ENCODE data around the gene EFCC1. TPM values are rescaled to one million over a fixed set of nuclear protein-coding genes. Genes with fewer than 3 reads are reported as not detected.

The EFCC1 gene
- total and polyA plus RNA-seq, 2 of the 8 experiments (the other 6 are each of a cell fraction or from before 2014, with no cell fraction given): 0.14 to 0.37 TPM

DNA sequence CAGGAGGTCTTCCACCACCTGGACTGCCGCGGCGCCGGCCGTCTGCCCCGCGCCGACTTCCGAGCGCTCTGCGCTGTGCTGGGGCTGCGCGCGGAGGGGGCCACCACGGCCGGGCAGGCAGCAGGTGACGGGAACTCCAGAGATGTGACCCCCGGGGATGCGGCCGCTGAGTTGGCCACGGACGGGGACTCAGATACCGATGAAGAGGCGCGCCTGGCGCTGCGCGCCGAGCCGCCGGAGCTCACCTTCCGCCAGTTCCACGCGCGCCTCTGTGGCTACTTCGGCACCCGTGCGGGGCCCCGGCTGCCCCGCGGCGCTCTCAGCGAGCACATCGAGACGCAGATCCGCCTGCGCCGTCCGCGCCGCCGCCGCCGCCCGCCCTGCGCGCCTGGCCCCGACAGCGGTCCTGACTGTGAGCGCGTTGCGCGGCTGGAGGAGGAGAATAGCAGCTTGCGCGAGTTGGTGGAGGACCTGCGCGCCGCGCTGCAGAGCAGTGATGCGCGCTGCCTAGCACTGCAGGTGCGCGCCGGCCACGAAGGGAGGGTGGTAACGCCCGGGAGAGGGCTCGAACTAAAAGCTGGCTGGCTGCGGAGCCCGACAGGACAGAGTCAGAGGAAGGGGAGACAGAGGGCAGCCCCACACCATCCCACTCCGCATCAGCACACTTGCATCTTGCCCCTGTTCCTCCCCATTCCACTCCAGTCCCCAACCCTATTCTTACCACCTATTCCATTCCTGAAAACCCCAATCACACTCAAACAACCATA lies 885 bp downstream of the EFCC1 start:
- Histone ChIP-seq H3K4me2 (ENCODE audit: insufficient read depth in 1 of 2, low read depth in 2 of 2, low read length in 2 of 2) (peak overlapping the region; percentile 91), H3K23me2 (ENCODE audit: low read depth, low read length) (peaks cover 21% of the 10 kb centered on the region; the same call in 1 of the 2 replicates), H4K91ac (replicated peaks; ENCODE audit: insufficient read length, low read length) (no peak overlapping the region), H3K18ac (ENCODE audit: extremely low read depth, low read length) (no peak overlapping the region; the same call in 1 of the 2 replicates), H3K27ac (ENCODE audit: low read depth, low read length) (no peak overlapping the region), H4K20me1 (replicated peaks in 1 of 2; ENCODE audit: control insufficient read depth in 1 of 2, insufficient read depth in 2 of 2, low read length in 2 of 2) (peaks cover 2 to 9% of the 10 kb centered on the region in 2 experiments), H3K79me2 (ENCODE audit: control insufficient read depth in 1 of 2, insufficient read depth in 2 of 2, low read length in 2 of 2) (no peaks in the 10 kb centered on the region), H3K79me1 (ENCODE audit: low read depth, low read length) (no peaks in the 10 kb centered on the region), H4K8ac (ENCODE audit: extremely low read depth, insufficient read depth, low read length) (peak overlapping the region; percentile 81), H3K23ac (ENCODE audit: insufficient read length) (no peak overlapping the region), H2BK12ac (ENCODE audit: low read depth, low read length) (no peak overlapping the region), H3K14ac (ENCODE audit: insufficient read length) (no peak overlapping the region), H3K4ac (replicated peaks; ENCODE audit: insufficient read length, low read depth, low read length) (no peak overlapping the region), H3K9me3 (ENCODE audit: insufficient read depth in 2 of 2, low read depth in 1 of 2, low read length in 1 of 2) (no peaks in the 10 kb centered on the region), H3K4me3 (ENCODE audit: extremely low read depth in 1 of 4, insufficient read depth in 2 of 4, low read depth in 3 of 4, low read length in 4 of 4) (peak overlapping the region; percentile 44 to 67 (median 60)), H2AK5ac (ENCODE audit: low read depth, low read length) (no peak overlapping the region), H2AFZ (ENCODE audit: low read length) (peak overlapping the region; percentile 74; the same call in 1 of the 2 replicates), H2BK120ac (replicated peaks; ENCODE audit: low read depth, low read length) (no peak overlapping the region), H3K36me3 (ENCODE audit: control insufficient read depth in 2 of 4, insufficient read depth in 4 of 4, low read length in 3 of 4) (peaks cover 0 to 13% (median 0%) of the 10 kb centered on the region in 4 experiments; a peak in 1 of 8 replicates), H2BK5ac (ENCODE audit: low read depth, low read length) (no peak overlapping the region), H3K27me3 (replicated peaks in 1 of 4; ENCODE audit: control insufficient read depth in 3 of 4, extremely low read depth in 1 of 4, insufficient read depth in 3 of 4, low read length in 3 of 4) (peaks cover 52 to 69% (median 58%) of the 10 kb centered on the region in 4 experiments), H3K56ac (replicated peaks; ENCODE audit: insufficient read length, low read depth, low read length) (no peak overlapping the region), H3K4me1 (replicated peaks in 1 of 4; ENCODE audit: control insufficient read depth in 3 of 4, insufficient read depth in 4 of 4, low read length in 3 of 4) (peaks cover 7 to 21% (median 15%) of the 10 kb centered on the region in 4 experiments), H2BK20ac (ENCODE audit: low read length) (no peak overlapping the region), H4K5ac (ENCODE audit: insufficient read length, low read depth, low read length) (no peak overlapping the region), H2BK15ac (ENCODE audit: low read length) (0 out of 2 replicates have a peak overlapping the region, but pooled peaks have one; percentile 16), H3K9ac (replicated peaks in 1 of 4; ENCODE audit: extremely low read depth in 1 of 4, low read depth in 3 of 4, low read length in 3 of 4) (no peak overlapping the region; a peak in 1 of 7 replicates)
- ChIA-PET CTCF (ENCODE audit: partially characterized antibody) (interaction anchor here (0.7 to 6.0 kb wide), 6 partner anchors 11 to 31 kb away, joined by 3 to 40 read pairs (median 4); no protein-coding TSS in a partner anchor), POLR2A (ENCODE audit: partially characterized antibody) (interaction anchor here (0.8 to 4.4 kb wide), 3 partner anchors 8 to 14 kb away, joined by 3 to 13 read pairs (median 5); partner anchors contain the start of gene CFAP92)
- no peak for TF ChIP-seq CEBPB (IDR thresholded peaks at IDR 0.05; ENCODE audit: low read depth, low read length)
- TF ChIP-seq SUZ12 (IDR thresholded peaks at IDR 0.05; ENCODE audit: low read length): peak; percentile 95
- peak; percentile 85; the same call in 1 of the 2 replicates for TF ChIP-seq TEAD4 (IDR thresholded peaks at IDR 0.05; ENCODE audit: low read depth, low read length)
- 0 out of 2 replicates have a peak, but pooled peaks have one; percentile 27 for TF ChIP-seq TCF12 (IDR thresholded peaks at IDR 0.05; ENCODE audit: low read depth, low read length)
- peak; percentile 23 for TF ChIP-seq ASH2L (IDR thresholded peaks at IDR 0.05; ENCODE audit: low read length)
- peak; percentile 88 for TF ChIP-seq EZH2 (IDR thresholded peaks at IDR 0.05; ENCODE audit: low read depth, low read length, severe bottlenecking)
- TF ChIP-seq JUN (IDR thresholded peaks at IDR 0.05; ENCODE audit: low read depth, low read length): no peak
- peak; percentile 19 for TF ChIP-seq KDM4A (IDR thresholded peaks at IDR 0.05; ENCODE audit: low read depth, low read length, severe bottlenecking)
- DNase-seq (ENCODE audit: low read depth in 1 of 2, low spot score in 2 of 2) (peak in 1 of 2 experiments; percentile 67), FAIRE-seq (no peak)
- 5% methylated on average over 66 of the region's 81 CpGs; no CpG with 5 or more reads in 1 of the 2 experiments for WGBS, 2 experiments (ENCODE audit: extremely low coverage in 1 of 2, insufficient coverage in 1 of 2, insufficient read length in 1 of 2, insufficient replicate concordance in 2 of 2, low coverage in 1 of 2, low lambda C conversion rate in 2 of 2, missing lambda C conversion rate in 1 of 2)
